ENCODE measurements around the gene DYSF.
"Not testable (repeated sequence)": the region's sequence is repeated elsewhere in the genome, so short reads cannot be mapped to it uniquely, and the experiment has no call there.

Gene DYSF

DNA sequence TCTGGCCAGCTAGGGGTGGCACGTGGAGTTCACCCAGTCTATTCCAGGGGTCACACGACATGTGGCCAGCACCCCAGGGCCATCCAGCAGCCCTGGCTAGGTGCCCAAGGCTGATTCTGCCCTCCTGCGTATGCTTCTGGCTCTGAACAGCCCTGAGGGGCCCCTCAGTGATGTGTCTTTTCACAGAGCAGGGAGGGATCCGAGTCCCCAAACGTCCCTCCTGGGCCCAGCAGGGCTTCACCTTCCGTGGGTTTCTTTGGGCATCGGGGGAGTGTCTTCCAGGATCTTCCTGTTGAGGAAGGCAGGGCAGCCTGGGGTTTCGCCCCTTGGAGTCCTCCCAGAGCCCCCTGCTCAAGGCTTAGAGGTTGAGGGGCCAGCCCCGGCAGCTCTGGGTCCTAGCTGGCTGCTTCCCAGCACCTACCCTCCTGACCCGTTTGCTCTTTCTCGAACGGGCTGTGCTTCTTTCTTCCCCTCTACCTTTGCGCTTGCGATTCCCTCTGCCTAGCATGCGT is 165.9 kb downstream of the DYSF start:
- no peak for DNase-seq

DNA sequence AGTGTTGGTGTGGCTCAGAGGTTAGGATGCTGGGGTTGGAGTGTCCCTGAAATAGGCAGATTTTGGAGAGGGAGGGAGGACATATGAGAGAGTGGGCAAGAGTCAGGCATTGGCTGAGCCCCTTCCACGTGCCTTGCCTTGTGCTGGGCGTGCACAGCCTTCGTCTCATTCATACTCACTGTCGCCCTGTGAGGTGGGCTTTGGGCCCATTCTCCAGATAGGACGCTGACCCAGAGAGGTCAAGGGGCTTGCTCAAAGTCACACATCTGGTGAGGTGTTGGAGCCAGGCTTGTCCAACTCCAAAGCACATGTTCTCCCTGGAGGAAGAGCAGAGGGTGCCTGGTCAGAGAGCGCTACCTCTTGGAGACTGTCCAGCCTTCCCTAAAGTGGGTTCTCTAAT is 166.8 kb downstream of the DYSF start:
- DNase-seq, result no peak

DNA sequence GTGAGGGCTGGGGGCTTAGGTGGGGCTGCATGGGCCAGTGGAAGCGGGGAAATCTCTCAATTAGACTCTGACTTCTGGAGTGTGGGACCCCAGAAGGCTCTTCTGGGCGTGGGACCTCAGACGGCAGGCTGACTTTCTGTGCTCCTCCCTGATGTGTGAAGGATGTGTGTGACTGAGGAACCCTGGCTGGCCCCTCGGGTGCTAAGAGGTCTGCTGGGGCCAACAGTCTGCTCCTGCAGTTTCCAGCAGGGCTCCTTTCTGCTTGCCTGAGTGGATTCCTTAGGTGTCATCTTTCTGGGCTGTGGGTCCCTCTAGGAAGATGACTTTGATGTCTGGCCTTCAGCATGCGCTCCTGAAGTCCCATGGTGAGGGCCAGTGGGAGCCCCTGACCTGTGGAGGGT is 167.5 kb downstream of the DYSF start:
- no peak for DNase-seq

DNA sequence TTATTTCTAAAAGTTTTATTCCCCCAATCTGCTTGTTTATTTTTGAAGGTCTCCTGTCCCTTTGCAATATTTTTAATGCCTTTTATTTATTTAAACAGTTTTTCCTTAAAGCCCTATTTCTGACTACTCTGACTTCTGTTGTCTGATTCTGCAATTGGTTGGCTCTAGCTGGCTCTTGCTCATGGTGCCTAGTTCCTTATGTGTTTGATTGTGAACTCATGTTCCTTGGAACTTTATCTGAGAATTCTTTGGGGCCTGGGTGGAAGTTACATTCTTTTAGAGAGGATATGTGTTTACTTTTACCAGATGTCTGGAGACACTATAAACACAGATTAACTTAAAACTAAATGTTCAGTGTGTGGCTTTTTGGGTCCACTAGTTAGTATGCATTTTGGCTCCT is 175.9 kb downstream of the DYSF start:
- DNase-seq, result no peak

DNA sequence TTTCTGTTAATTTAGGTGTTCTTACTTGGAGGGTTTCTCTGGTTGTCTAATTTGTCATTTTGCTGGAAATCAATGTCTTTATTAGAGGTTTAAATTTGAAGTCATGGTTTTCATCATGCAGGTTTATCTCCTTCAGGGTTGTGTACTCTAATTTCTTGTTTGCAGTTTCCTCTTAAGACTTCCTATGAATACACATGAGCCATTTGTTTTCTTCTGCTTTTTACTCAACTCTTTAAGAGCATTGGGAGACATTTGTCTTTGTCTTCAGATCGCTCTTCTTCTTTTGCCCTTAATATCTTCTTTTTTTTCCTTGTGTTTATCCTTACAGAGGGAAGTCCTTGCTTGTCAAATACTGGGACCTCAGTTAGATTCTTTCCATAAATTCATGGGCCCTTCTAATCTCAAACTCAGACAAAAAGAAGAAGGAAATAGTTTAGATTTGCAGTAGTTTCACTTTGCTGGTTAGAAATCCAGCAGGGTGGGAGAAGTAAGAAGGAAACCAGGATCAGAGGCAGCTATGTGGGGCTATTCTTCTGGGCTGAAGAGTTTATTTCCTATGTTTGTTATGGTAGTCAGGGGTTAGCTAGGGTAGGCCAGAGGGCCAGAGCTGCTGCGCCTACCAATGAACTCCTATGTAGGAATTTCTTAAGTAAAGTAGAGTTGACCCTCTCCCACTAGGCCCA is 176.6 kb downstream of the DYSF start:
- DNase-seq, result no peak

DNA sequence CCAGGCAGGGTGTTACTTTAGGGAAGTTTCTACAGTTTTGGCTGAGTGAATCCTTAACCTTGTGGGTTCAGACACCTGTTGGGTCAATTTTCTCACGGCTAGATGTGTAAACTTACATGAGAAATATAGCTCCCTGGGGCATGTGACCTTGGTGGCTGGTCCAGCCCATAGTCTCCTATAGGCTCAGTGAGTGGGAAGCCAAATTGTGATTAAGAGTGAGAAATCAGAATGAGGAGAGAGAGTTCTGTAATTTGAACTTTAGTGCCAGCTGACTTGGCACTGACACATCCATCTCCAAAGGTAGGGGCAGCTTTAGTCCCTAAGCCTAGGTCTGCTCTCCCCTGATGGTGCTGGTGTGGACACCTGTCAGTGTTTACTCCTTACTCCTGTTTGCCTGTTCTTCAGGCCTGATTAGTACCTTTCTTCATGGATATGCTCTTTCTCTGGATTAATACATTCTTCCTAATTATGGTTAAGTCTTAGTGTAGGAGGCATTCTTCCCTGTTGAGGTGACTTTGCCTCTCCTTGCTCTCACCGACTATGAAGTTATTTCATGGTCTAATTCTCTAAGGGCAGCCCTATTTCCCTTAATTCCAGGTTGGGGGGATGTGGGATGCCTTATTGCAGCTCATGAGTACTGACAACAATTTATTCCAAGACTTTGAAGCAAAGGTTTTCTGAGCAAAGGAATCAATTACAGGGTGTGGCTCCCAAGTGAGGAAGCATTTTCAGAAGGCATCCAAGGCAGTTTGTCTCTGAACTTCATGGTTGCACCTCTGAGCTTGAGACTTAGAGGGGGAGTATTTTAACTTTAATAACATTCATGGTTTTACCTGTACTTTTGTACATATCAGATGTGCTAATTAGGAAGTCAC is 177.3 kb downstream of the DYSF start:
- no peak for DNase-seq

DNA sequence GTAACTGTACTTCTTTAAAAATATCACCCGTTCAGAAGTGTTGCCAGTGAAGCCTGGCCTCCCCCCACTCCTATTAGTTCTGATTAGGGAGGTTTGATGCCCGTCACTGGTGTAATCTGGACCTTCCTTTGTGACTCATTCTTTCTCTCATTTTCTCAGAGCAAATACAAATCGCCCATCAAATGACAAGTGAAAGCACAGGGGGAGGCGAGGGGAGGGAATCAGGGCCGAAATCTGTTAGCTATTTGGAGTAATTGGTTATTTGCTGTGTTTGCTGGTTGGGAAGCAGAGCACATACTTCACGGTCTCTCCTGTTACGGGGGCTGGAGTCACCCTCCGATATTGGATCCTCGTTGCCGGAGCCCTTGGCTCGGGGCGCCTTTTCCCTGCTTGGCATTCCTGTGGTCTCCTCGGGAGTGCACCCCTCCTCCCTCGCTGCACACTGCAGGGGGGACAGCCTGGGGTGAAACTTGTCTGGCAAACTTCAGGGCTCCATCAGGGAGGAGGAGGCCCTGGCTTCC is 178.1 kb downstream of the DYSF start:
- no peak for DNase-seq

DNA sequence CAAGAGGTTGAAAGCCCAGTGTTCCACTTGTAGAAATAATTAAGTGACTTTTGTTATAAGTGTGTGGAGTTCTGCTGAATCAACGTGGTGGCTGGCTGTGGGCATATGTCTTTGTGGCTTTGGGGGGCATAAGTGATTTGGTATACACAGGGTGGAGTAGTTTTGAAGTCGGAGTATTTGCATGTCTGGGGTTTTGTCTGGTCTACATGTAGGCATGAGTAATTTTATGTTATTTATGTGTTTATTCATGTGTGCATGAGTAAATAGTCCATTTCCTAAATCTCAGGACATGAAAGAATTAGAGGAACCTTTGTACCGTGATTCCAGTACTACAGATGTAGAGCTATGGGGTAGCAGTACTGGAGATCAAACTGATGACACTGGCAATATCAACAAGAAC is 179.7 kb downstream of the DYSF start:
- DNase-seq, result no peak

DNA sequence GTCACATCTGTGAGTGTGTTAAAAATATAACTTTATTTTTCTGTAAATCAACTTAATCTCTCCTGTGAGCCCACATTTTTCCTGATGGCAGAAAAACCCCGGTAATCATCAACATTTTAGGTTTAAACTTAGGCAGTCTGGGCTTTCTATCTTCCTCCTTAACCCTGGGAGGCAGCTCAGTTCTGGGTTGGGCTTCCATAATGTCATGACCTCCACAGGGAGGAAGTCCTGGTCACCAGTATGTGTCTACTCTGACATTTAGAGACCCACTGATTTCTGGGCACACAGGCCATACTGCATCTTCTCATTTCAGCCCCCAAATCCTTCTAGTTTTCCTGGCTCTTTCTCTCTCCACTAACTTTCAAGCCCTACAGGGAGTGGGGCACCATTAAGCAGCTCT is 181.2 kb downstream of the DYSF start:
- no peak for DNase-seq

DNA sequence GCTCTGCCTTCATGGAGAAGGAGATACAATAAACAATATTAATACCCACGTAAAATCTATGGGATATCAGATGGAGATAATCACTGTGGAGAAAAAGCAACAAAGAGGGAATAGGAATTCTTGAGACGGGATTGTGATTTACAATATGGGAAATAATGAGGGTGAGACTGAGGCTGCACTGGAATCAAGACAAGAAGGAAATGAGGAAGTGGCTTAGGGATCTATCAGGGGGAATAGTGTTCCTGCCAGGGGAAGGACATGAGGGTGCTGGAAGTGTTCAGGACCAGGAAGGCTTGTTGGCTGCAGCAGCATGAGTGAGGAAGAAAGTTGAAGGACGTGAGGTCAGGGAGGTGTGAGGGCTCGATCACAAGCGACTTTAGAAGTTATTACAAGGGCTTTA is 182.4 kb downstream of the DYSF start:
- no peak for DNase-seq

DNA sequence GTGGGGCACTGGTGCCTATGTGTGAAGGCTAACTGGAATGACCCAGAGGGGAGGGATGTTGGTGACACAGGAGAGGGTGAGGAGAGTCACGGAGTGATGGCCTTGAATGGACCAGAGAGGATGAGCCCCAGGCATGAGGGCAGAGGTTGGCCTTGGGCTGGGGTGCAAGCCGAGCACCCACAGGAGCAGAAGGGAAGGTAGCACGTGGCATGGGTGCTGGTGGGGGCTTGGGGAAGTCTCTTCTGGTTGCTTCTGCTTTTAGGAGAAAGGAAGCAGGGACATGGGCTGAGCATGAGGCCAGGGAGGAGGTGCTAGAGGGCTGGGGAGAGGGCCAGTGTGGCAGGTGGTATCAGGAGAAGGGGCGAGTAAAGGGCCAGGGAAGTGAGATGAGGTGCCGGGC is 183.8 kb downstream of the DYSF start:
- no peak for DNase-seq

DNA sequence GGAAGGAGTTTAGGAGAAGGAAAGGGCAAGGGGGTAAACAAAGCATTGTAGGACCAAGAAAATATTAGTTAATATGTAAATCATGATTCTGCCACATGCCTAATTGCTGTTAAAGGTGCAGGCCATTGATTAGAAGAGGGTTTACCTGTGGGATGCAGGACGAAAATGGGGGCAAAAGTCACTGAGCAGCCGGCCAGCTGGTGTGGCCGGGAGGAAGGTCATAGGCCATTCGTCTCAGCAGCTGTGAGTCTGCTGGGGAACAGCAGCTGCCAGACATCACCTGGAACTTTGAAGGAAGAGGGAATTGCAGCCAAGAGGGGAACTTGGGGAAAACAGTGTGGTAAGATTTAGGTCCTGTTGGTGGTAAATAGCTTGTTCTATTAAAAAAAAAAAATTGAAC is 184.4 kb downstream of the DYSF start:
- no peak for DNase-seq

DNA sequence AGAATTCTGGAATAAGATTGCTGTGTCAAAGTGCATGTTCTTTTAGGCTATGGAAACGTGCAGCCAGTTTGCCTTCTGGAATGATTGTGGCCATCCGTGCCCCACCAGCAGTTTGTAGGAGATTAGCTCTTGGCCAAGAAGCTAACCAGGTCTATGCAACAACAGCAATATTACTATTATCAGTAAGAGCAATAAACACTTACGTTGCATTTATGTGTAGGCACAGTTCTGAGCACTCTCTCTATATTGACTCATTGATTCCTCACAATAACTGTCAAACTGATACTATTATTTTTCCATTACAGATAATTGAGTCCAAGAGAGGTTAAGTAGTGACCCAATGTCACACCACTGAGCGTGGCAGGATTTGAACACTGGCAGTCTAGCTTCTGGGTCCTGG is 186.4 kb downstream of the DYSF start:
- no peak for DNase-seq

DNA sequence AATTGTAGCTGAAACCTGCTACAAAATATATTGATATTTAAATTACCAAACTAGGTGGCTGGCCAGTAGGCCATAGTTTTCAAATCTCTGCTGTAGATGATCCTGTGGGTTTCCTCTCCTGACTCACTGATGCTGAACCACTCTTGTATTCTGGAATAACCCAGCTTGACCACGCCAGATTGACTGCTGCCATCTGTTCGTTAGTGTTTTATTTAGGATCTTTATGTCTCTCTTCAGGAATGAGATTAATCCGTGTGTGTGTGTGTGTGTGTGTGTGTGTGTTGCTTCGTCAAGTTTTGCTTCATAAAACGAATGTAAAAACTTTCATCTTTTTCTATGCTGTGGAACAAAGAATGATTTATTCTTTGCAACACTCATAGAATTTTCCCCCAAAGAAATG is 187.1 kb downstream of the DYSF start:
- no peak for DNase-seq

DNA sequence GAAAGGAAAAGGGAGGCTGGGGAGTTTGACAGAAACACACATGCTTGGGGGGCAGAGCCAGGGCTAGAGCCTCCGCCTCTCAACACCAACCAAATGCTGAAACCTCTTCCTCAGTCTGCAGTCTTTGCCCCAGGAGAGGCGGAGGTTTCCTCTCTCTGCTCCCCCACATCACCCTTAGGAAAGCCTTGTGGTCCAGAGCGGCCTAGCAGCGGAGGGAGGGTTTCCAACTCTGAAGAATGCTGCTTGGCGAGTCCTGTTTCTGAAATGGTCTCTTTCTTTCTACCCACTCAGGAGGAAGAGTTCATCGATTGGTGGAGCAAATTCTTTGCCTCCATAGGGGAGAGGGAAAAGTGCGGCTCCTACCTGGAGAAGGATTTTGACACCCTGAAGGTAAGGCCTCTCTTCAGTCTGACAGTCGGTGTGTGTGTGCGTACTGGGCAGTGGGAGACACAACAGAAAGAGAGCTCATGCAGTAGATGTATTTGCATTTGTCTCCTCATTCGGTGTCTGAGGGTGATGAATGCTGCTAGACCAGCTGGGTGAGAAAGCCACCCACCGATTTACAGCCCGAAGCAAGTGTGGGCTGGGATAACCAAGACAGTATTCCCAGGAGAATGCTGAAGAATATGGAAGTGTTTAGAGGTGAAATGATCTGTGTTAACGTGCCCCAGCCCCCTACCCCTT is 190.5 kb downstream of the DYSF start:
- DNase-seq, result peak; percentile 42

DNA sequence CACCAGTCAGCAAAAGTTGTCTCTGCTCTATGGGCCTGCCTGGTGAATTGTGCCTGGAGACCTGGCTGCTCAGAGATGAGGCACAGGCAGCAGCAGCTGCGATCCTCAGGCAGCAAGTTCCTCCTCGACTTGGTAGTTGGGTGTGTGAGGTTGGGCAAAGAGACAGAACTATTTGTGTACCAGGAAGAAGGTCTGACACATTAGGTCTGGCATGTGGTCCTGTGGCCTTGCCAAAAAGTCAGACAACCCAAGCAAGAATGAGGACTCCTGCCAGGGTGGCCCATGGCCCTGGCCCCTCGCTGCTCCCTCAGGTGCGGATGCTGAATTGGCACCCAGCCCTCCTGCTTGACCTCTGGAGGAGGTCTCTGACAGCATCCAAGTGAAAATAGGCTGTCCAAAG is 192.7 kb downstream of the DYSF start:
- no peak for DNase-seq

DNA sequence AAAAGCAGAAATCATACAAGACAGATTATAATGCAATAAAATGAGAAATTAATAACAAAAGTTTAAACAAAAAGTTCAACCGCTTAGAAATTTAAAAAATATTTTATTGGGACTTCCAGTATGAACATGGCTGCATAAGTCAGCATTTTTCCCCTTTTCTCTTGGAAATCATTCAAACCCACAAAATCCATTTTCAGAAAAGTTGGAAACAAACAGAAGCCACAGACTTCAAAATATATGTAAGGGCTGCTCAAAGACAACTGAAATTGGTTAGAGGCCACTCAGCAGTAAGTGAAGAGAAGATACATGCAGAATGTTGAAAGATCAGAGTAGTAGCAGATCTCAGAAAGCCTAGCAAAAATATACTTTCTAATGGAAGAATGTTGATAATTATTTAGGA is 194.0 kb downstream of the DYSF start:
- no peak for DNase-seq

DNA sequence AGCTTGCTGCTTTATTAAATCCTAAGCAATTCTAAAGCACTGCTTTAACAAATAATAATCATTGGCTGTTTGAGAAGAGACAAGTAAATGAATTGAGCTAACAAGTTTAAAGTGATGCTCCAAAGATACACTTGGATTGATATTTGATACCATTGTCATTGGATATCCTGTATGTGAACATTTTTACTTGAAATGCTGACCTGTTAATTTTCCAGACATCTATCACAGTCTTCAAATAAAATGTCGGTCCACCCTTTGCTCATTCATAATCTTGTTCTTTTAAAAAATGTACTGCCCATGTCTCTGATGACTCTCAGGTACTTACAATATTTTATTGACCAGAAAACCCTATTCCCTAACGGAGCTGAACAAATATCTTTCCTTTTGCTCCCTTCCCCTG is 202.1 kb downstream of the DYSF start:
- DNase-seq, result no peak

DNA sequence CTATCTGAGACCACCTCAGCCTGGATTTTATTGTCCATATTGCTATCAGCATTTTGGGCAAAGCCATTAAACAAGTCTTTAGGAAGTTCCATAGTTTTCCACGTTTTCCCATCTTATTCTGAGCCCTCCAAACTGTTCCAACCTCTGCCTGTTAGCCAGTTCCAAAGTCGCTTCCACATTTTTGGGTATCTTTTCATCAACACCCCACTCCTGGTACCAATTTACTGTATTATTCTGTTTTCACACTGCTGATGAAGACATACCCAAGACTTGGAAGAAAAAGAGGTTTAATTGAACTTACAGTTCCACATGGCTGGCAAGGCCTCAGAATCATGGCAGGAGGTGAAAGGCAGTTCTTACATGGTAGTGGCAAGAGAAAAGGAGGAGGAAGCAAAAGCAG is 204.9 kb downstream of the DYSF start:
- not testable (repeated sequence) for DNase-seq

DNA sequence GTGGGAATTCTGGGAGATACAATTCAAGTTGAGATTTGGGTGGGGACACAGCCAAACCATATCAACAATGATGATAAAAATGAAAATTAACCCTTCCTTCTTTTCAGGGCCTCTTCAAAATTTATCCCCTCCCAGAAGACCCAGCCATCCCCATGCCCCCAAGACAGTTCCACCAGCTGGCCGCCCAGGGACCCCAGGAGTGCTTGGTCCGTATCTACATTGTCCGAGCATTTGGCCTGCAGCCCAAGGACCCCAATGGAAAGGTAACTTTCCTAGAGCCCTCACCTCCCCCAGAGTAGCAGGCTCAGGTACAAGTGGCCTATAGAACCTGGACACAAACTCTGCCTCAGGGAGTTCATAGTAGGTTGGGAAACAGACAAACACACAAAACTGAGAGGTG is 205.4 kb downstream of the DYSF start:
- no peak for DNase-seq

DNA sequence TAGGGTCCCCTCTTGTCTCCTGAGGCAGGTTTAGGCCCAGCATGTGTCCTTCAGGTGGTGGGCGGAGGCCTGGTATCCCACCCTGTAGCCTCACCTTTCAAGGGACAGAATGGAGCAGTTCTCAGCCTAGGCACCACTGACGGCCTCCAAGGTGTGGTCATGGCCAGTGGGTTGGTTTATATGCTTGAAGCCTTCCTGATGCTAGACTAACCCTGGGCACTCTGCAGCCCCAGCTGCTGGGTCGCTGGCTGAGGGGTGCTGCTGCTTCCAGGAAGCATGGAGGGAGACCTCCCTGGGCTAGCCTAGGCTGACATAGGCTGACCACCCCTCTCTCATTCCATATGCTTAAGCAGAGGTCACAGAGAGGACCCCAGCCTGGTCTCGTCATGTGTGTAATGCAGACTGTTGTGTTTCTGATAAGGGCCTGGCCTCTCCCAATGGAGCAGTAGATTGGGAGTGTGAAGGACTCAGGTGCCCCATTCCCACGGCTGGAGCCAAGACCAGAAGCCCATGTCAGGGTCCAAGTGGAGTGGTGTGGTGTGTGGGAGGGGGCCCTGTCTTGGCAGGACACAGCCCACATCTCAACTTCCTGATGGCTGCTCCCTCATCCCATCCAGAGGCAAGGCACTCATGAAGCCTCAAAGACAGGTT is 206.6 kb downstream of the DYSF start:
- no peak for DNase-seq

DNA sequence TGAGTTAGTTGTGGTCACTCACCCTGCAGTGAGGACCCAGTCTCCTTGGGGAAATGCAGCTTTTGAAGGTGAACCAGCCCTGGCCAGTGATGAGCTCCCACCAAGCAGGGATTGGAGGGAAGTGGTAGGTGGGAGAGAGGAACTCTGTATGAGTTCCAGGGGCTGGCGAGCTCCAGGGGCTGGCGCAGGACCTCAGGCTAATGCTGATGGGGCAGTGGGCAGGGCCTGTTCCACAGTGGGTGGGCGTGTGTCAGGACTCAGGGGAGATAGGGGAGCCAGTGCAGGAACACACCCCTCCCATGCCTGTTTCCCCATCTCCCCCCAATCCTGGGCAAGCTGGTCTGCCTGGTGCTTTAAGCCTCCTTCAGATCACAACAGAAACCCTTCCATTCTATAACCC is 208.4 kb downstream of the DYSF start:
- DNase-seq, result no peak

Measured in NCI-H526 treated with DMSO at 0.1 percent for 48 hours (cell line).